CD4-positive, alpha-beta T cell treated with Interleukin-21 for 1 hour (primary cell): ENCODE measurements around the gene WDR6.
A peak's percentile ranks its signal among the peaks of the same experiment; 100 is the strongest.

Experiments used
- DNase-seq: peaks from one replicate; pipeline ENCODE4 v3.0.0-alpha.2; 2020

The WDR6 gene

DNA sequence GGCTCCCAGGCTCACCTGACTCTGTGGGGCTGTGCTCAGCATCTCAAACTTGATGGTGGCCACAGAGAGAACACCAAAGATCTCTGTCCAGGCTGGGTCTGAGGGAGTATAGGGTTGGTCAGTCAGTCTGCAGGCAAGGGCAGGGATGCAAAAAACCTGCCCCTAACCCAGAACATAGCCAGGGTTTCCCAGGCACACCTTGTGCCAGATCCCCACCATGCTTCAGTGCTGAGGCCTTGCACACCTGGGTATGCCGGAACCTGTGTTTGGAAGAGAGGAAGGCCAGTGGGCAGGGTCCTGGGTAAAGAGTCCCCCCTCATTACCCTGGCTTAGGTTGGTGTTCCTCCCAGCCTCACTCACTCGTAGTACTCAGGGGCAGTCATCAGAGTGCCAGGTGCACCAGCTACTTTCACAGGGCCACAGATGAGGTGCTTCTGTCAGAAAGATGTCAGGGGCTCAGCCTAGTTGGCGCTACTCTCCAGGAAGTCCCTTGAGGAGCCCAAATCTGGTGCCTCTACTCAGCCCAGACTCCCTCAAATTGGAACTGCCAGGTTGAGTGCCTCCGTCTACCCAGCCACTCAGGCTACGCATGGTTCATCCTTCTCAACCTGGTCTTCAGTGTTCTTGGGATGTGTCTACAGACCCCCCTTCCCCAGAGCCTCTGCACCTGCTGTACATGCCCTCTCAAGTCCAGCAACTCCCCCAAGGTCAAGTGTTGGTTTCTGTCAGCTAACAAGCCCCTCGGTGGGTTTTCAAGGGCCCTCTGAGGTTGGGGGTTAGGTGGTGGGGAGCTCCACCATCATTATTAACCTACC, 9.4 kb downstream of the WDR6 start:
- no peak for DNase-seq

- no peak for DNase-seq
These were observed 10.2 kb downstream of the WDR6 start for GRCh38 chr3:49017229-49017970.

DNA sequence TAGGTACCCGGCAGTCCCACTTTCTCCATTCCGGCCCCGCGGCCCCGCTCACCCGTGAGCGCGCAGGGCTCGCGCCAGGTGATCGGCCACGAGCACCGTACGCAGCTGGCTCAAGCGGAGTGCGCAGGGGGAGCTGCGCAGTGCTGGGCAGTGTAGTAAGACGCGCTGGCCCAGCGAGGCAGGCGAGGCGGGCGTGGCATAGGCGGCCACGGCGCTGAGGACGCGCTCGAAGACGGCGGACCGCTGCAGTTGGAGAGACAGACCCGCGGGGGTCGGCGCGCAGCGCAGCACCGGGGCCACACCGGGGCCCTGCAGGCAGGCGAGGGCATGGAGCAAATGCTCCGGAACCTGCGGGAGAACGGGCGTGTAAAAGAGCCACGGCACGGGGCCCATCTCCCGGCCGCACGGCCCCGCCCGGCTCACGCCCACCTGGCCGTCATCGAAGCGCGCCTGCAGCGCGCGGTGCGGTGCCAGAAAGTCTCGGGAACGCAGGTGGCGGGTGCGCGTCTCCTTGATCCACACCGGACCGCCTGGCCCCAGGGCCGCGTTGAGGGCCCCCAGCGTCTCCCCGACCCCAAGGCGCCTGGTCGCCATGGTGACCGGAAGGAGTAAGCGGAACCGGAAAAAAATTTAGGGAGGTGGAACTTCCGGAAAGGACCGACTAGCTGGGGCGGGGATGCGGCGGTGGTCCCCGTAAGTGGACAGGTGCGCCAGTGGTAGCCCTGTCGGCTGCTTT, 10.9 kb downstream of the WDR6 start, which contains the start of gene DALRD3:
Gene DALRD3, minus strand, starts transcription at position 610 of the 736 bp plus-strand sequence. Its CDS starts 16 bp downstream, at position 594.
- peak; percentile 71 for DNase-seq

GRCh38 chr3:49018707-49019006, 11.5 kb downstream of the WDR6 start:
- no peak for DNase-seq

GRCh38 chr3:49019941-49020329, 12.7 kb downstream of the WDR6 start:
- DNase-seq, result no peak

- DNase-seq, result peak; percentile 38
These were observed 13.4 kb downstream of the WDR6 start for GRCh38 chr3:49020330-49021212.

DNA sequence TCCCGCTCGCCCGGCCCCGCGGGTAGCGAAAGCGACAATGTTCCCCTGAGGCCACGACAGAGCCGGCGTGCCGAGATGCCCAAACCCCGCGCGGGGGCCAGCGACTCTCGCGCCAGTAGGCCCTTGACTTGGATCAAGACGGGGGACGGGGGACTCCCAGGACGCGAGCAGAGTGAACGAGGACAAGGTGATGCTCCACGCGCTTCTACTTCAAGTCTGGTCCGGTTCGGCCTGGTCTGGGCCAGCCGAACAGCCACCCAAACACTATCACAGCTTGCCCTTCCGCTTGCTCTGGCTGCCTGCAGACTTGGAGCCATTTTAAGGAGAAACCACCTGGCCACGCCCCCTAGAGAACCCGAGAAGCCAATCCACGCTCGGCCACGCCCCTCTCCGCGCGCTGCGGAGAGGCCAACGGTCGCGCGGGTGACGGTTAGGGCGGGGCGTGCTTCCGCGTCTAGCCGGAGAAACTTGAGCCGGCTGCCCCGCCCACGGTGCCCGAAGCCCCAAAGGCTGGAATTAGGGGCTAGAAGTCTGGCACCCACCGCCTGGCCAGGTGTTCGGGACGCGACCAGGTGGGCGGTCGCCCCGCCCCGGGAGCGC, 14.1 kb downstream of the WDR6 start:
- DNase-seq, result peak; percentile 99

DNA sequence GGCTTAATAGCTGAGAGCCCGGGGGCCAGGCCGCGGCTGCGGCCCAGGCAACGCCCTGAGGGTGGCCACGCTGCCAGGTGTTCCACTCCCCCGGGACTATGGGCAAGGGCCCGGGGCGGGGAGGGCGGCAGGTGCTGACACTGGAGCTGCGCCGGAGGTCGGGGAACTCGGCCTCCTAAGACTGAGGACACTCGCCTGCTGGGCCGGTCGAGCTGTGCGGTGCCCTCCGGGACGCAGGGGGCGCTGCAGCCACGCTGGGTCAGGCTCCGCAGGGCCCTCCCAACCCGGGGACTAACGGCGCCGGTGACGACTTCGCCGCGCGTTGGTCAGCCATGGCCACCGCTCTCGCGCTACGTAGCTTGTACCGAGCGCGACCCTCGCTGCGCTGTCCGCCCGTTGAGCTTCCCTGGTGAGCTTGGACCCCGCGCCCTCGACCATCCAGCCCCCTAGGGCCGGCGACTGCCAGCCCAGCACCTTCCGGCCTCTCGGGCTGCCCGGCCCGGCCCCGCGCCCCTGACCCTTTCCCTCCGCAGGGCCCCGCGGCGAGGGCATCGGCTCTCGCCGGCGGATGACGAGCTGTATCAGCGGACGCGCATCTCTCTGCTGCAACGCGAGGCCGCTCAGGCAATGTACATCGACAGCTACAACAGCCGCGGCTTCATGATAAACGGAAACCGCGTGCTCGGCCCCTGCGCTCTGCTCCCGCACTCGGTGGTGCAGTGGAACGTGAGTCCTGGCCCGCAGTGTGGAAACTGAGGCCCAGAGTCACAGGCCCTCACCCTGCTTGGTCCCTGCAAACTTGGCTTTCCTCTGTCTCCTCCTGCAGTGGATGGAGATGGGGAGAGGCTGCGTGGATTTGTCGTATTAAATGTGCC, 14.9 kb downstream of the WDR6 start, which contains the start of gene NDUFAF3:
Gene NDUFAF3, plus strand, starts transcription at position 309 of the 875 bp plus-strand sequence. Its CDS starts 24 bp downstream, at position 333.
- peak; percentile 94 for DNase-seq

DNA sequence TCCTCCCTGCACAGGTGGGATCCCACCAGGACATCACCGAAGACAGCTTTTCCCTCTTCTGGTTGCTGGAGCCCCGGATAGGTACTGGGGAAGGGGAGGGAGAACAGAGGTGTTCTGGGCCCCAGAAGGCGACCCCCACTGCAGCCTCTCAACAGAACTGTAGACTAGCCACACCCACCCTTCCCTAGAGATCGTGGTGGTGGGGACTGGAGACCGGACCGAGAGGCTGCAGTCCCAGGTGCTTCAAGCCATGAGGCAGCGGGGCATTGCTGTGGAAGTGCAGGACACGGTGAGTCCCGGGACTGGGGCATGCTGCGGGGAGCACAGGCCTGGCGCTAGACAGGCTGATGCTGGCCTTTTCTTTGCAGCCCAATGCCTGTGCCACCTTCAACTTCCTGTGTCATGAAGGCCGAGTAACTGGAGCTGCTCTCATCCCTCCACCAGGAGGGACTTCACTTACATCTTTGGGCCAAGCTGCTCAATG, 15.5 kb downstream of the WDR6 start:
- no peak for DNase-seq

- DNase-seq, result no peak
These were observed 16.6 kb downstream of the WDR6 start for GRCh38 chr3:49023775-49024174.

- no peak for DNase-seq
These were observed 17.3 kb downstream of the WDR6 start for GRCh38 chr3:49024449-49024848.

DNA sequence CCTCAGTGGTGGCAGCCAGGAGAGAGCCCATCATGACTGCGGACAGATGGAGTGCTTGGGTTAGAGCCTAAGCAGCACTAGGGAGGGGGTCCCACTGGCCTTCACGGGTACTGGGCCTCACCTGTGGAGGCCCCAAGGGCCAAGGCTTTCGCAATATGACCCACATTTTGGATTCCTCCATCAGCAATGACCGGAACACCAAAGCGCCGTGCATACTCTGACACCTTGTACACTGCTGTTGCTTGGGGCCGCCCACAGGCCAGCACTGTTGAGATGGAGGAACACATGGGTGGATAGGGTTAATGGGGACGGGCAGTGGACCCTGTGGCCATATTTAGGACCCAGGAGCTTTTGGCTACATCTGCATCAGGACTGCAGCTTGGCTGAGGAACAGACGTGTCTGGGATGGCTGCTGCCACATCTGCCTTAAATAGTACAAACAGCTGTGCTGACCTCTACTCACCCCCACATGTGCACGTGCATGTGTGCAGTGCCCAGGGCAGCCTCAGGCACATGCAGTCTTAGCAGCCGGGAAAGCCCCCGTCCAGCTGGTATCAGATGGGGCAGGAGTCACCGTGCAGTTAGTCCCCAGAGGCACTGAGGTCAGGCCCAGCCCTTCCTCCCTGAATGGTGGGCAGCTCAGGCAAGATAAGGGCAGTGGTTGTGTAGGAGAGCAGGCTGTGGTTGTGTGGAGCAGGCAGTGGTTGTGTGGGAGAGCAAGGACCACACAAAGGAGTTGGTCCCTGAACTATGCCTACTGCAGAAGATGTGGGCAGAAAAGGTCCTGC, 18.0 kb downstream of the WDR6 start:
- no peak for DNase-seq

DNA sequence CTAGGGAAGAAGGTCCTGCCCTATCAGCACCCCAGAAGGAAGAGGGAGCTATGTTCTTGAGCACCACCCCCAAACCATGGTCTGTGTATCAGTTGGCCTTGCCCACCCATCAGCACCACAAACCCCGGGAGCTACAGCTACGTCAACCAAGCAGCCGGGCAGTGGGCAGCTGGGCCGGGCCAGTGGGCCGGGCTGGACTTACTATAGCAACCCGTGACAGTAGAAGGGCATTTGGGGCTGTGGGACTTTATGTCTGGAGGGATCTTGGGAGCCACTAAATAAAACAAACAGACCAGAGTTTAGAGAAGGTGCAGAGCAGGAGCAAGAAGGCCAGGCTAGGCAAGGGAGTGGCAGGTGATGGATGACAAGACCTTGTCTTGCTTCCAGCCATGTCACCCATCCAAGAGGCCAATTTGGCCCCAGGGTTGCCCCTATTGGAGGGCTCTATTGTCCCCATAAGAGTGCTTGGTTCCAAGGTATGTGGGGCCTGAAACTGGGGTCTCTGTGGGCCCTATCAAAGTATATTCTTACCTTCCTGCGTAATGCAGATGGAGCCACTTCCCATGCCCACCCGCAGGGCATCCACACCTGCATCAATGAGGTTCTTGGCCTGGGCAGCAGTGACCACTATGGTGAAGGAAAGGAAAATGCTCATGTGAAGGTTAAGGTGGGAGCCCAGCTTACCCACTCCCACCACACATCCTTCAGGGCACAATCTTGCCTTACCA, 18.8 kb downstream of the WDR6 start:
- DNase-seq, result no peak

DNA sequence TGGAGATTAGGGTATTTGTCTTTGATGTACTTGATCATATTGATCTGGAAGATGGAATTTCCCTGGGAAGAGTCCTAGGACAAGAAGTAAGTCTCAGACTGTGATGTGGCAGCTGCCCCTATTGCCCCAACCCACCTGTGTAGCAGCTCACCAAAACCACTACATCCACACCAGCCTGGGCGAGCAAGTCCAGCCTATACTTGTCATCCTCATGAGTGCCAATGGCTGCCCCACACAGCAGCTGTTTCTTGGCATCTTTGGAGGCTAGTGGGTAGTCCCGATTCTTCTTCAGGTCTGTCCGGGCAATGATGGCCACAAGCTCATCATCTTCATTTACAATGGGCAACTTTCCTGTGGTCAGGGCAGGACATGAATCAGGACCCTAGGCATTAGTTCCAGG, 19.3 kb downstream of the WDR6 start:
- no peak for DNase-seq

DNA sequence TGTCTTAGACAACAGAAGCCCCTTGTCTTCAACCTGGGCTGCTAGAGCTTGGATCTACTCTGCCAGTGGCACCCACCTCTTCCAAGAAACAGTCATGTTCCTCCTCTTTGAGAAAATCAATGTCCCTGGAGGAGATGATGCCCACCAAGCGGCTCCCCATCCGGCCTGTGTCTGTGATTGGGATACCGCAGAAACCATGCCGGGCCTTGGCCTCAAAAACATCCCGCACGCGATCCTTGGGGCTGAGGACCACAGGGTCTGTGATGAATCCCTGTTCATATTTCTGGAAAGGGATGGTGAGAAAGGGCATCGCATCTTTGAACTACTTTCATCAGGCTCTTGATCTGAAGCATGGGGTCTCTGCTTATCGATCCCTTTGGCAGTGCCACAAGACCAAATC, 20.4 kb downstream of the WDR6 start:
- DNase-seq, result no peak

- DNase-seq, result no peak
These were observed 21.1 kb downstream of the WDR6 start for GRCh38 chr3:49028298-49028672.

DNA sequence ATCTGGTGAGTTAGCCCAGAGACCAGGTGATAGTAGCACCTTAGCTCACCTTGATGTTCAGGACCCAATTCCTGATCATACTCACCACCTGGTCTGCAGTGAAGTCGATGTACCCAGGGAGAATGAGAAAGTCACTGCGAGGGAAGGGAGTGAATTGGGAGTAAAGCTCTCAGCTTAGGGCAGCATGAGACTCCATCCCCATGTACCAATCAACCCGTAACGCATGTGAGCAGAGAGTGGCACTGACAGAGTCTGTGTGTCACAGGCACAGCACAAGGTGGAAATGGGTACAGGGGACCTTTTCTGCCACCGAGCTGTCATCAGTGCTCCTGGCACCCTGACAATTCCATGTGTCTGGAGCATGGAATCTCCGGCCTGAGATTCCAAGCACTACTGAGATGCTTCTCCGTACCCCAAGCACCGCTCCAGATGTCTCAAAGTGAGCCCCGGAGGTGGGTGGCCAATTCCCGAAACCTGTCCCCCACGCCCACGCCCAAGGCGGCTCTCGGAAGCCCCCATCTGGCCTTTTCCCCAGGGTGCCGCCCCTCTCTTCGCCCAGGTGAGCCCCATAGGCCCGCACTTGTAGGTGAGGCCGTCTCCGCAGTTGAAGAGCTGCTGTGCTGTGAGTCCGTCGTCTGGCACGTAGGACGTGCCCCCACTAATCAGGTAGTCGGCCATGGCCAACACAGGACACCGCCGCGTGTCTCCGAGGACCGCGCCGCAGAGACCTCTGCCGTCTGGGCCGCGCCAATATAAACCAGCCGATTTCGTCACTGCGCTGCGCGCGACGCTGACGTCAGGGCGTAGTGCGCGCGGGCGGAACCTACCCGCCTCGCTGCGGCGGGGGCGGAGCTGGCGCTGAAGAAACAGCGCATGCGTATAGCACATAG, 21.7 kb downstream of the WDR6 start, which contains the start of gene IMPDH2:
Gene IMPDH2, minus strand, starts transcription at position 726 of the 890 bp plus-strand sequence. Its CDS starts 48 bp downstream, at position 678.
- peak; percentile 96 for DNase-seq

DNA sequence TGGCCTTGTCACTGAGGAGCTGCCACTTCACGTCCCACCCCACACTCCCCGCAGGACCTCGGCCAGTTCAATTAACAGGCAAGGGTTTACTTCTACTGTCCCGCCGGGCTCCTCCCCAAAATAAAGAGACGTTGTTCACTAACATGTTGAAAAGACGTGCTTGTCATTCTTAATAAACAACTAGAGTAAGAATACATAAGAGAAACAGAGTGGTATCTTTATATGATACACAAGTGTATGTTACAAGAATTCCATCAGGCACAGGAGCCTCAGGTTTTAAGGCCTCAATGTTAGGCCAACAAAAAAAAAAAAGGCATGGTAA, 22.3 kb downstream of the WDR6 start:
- DNase-seq, result no peak
